K562 (cell line): ENCODE measurements around the gene ASIC5. TPM values are rescaled to one million over a fixed set of nuclear protein-coding genes. Genes with fewer than 3 reads are reported as not detected.

ENCODE experiments used
- ATAC-seq: fragments of 200-7000 bp; cut with Tn5 transposase; 3 replicates; pipeline ENCODE4 v1.9.1; 2020; ENCODE audit warnings: moderate library complexity
- BruUV-seq: library from RNA; stranded (reverse); fragments of 400-500 nt; replicated peaks from 2 replicates; lab custom pipeline; 2021; lab: Mats Ljungman, UMichigan
- CTCF ChIA-PET: fragments of 300-600 bp; formaldehyde crosslinking; extraction: SDS; loops from one replicate; lab custom pipeline; 2021; ENCODE audit warnings: low intra/inter-chr PET ratio; lab: Yijun Ruan, JAX
- POLR2A ChIA-PET: fragments of 300-600, 350-650 bp; sonication (Branson Sonifier 250); formaldehyde crosslinking; extraction: SDS; loops from one replicate; lab custom pipeline; 2021; ENCODE audit warnings: antibody characterized with exemption, inconsistent platforms; lab: Yijun Ruan, JAX
- DNase-seq, 4 experiments: peaks; one replicate each; pipeline versions ENCODE4 v3.0.0 to v3.0.0-alpha.2; 2011 to 2018; ENCODE audit warnings: low spot score in 3 of 4, mixed read lengths in 3 of 4; ENCODE audit errors: extremely low read depth in 1 of 4
- FAIRE-seq: peaks from 2 replicates; lab custom pipeline; 2011; peaks lifted over from hg19 to GRCh38; lab: Jason Lieb, UNC
- H2AFZ ChIP-seq: 2 replicates; pipeline ENCODE4 v1.6.0; 2011; ENCODE audit warnings: low read depth, low read length, control low read depth, inconsistent platforms
- H3K27ac ChIP-seq: fragments of 200-600 bp; 3 replicates; pipeline ENCODE4 v1.8.0; 2011; ENCODE audit warnings: low read depth, mild to moderate bottlenecking, control low read depth, inconsistent platforms, low read length, moderate library complexity, mixed read lengths; ENCODE audit errors: extremely low read depth
- H3K27me3 ChIP-seq, 2 experiments: fragments of 300-600 bp in 1 of 2; 2 replicates in 1 of 2; 3 replicates in 1 of 2; pipeline versions ENCODE4 v1.6.0 to v1.8.0; 2011; ENCODE audit warnings: inconsistent platforms in 2 of 2, low read length in 2 of 2, mild to moderate bottlenecking in 1 of 2, mixed read lengths in 1 of 2, moderate library complexity in 1 of 2; ENCODE audit not compliant: control insufficient read depth in 2 of 2, insufficient read depth in 2 of 2
- H3K36me3 ChIP-seq: fragments of 300-600 bp; 3 replicates; pipeline ENCODE4 v1.8.0; 2011; ENCODE audit warnings: mild to moderate bottlenecking, low read length, inconsistent platforms; ENCODE audit not compliant: control insufficient read depth, insufficient read depth
- H3K4me1 ChIP-seq, 2 experiments: fragments of 200-600 bp in 1 of 2; replicated peaks in 1 of 2; 2 replicates in 1 of 2; 3 replicates in 1 of 2; pipeline versions ENCODE4 v1.5.1 to v1.8.0; 2011; ENCODE audit warnings: inconsistent platforms in 2 of 2, low read length in 2 of 2, mild to moderate bottlenecking in 1 of 2, mixed read lengths in 1 of 2, moderate library complexity in 1 of 2; ENCODE audit not compliant: control insufficient read depth in 2 of 2, insufficient read depth in 2 of 2
- H3K4me2 ChIP-seq: 2 replicates; pipeline ENCODE4 v1.6.1; 2011; ENCODE audit warnings: low read length, control low read depth, inconsistent platforms, mixed read lengths; ENCODE audit not compliant: insufficient read depth
- H3K4me3 ChIP-seq: fragments of 200-600 bp; sonication (generic), shearing (Covaris generic); 2 replicates; pipeline ENCODE4 v1.5.1; 2016; ENCODE audit warnings: control low read depth, inconsistent platforms
- H3K79me2 ChIP-seq: fragments of 200-600 bp; 3 replicates; pipeline ENCODE4 v1.8.0; 2011; ENCODE audit warnings: low read length, inconsistent platforms; ENCODE audit not compliant: control insufficient read depth, insufficient read depth
- H3K9ac ChIP-seq, 2 experiments: 2 replicates each; pipeline versions ENCODE4 v1.6.0 to v1.6.1; 2011; ENCODE audit warnings: low read depth in 2 of 2, low read length in 2 of 2, control low read depth in 1 of 2, inconsistent platforms in 1 of 2, mild to moderate bottlenecking in 1 of 2, mixed read lengths in 1 of 2; ENCODE audit not compliant: insufficient read depth in 1 of 2
- H3K9me1 ChIP-seq: one replicate; pipeline ENCODE4 v1.6.0; 2011; ENCODE audit warnings: inconsistent platforms, mild to moderate bottlenecking, low read length, moderate library complexity; ENCODE audit not compliant: control insufficient read depth, insufficient read depth
- H3K9me3 ChIP-seq: replicated peaks from 2 replicates; pipeline ENCODE4 v1.5.1; 2011; ENCODE audit warnings: low read depth, low read length, inconsistent platforms; ENCODE audit not compliant: control insufficient read depth, insufficient read depth
- H4K20me1 ChIP-seq: replicated peaks from 2 replicates; pipeline ENCODE4 v1.6.1; 2011; ENCODE audit warnings: low read length, inconsistent platforms, mixed read lengths; ENCODE audit not compliant: control insufficient read depth, insufficient read depth
- ARID2 ChIP-seq: fragments of 450-650 bp; IDR thresholded peaks from 2 replicates; pipeline ENCODE4 v1.6.1; 2017; ENCODE audit warnings: antibody characterized with exemption, mild to moderate bottlenecking
- ELK1 ChIP-seq: sonication (generic); formaldehyde crosslinking; IDR thresholded peaks from 2 replicates; pipeline ENCODE4 v1.8.1; 2022; ENCODE audit warnings: missing genetic modification reagents
- HLTF ChIP-seq: fragments of 450-650 bp; IDR thresholded peaks from 2 replicates; pipeline ENCODE4 v1.6.1; 2016
- POLR2AphosphoS5 ChIP-seq: IDR thresholded peaks from 2 replicates; pipeline ENCODE4 v1.6.1; 2011; ENCODE audit warnings: mild to moderate bottlenecking, low read depth, low read length, moderate library complexity; ENCODE audit not compliant: control insufficient read depth, insufficient read depth
- TAF9B ChIP-seq: fragments of 450-650 bp; IDR thresholded peaks from 2 replicates; pipeline ENCODE4 v1.6.1; 2018; ENCODE audit warnings: mild to moderate bottlenecking; ENCODE audit not compliant: partially characterized antibody
- ZNF668 ChIP-seq: fragments of 250-450 bp; sonication (Bioruptor Pico); IDR thresholded peaks from 2 replicates; pipeline ENCODE4 v1.8.0; 2022; ENCODE audit warnings: mild to moderate bottlenecking, inconsistent platforms
- WGBS: fragments of 100-300 bp; shearing (Covaris generic); methylation state at CpG from one replicate; pipeline ENCODE4 v1.1.6; 2016; ENCODE audit warnings: low coverage, mixed read lengths; ENCODE audit not compliant: insufficient coverage; ENCODE audit errors: missing lambda C conversion rate; 5-methylcytosine and 5-hydroxymethylcytosine counted together
- in situ Hi-C: fragments of 300-500 bp; cut with MboI; formaldehyde crosslinking; loops from 4 replicates; pipeline ENCODE4 v1.15.0; 2018; ENCODE audit warnings: inconsistent platforms, mixed read lengths
- intact Hi-C: fragments of 100-400 bp; cut with micrococcal nuclease; formaldehyde crosslinking; loops from 2 replicates; pipeline ENCODE4 v1.14.2; 2022
- polyA plus RNA-seq, 8 experiments: library from polyadenylated mRNA; depleted of rRNA in 4 of 8; stranded (reverse) in 5 of 8; unstranded in 3 of 8; fragments of >200 nt; fragmentation: Nextera tagmentation in 2 of 8; fragmentation: Illumina TruSeq in 1 of 8; extraction: Ambion mirVana in 2 of 8; extraction: Trizol in 1 of 8; gene quantifications; 2 replicates each; pipeline versions ENCODE4 v1.2.1 to v1.2.3, GENCODE V29; 2011 to 2014; ENCODE audit warnings: inconsistent platforms in 1 of 8, missing spikeins in 1 of 8
- total RNA-seq, 7 experiments: library from RNA; depleted of rRNA in 6 of 7; stranded (reverse); fragments of >200 nt in 6 of 7; fragmentation: Illumina TruSeq in 2 of 7; extraction: Trizol in 2 of 7; gene quantifications; 2 replicates each; pipeline versions ENCODE4 v1.2.1 to v1.2.3, GENCODE V29; 2011 to 2021; ENCODE audit warnings: low replicate concordance in 1 of 7
- TF ChIP-seq, protein P1 (sequence below): fragments of 250-450 bp; sonication (Bioruptor Pico); IDR thresholded peaks from 2 replicates; pipeline ENCODE4 v1.8.0; 2022; ENCODE audit warnings: moderate library complexity, mild to moderate bottlenecking, inconsistent platforms

ASIC5 gene
- total and polyA plus RNA-seq, 9 of the 15 experiments (the other 6 are each of a cell fraction or from before 2014, with no cell fraction given), result not detected

DNA sequence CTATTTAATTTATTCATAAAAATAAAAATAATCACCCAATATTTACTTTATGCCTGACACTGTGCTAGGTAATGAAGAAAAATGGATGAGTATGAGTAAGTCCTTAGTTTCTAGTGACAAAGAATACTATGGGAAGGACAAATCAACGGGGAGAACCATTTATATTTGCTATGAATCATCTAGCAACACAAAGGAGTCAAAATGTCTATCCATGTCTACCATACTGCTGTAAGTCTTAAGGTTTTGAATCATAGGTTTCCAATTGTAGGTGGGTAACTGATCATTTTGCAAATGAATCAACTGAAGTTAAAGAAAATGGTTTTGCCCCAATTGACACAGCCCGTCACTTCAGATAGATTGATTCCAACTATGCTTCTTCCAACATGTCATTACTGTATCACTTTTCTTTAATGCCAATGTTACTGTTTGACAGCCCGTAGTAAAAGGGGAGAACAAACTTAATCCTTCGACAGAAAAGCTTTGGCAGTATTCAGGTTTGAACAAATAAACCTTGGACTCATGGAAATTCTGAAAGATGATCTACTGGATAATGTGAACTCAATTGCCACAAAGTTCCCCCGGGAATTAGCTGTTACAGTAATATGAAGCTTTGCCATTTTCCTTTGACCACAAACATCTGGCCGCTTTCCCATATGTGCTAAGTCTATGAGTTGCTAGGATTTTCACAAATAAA is 40.6 kb upstream of the ASIC5 start:
- H3K4me1 ChIP-seq, result no peaks in the 10 kb centered on the region
- H3K4me3 ChIP-seq, result no peak overlapping the region
- H3K79me2 ChIP-seq, result no peaks in the 10 kb centered on the region
- ATAC-seq (no peak), DNase-seq (no peak), FAIRE-seq (no peak)
- TF ChIP-seq HLTF, result no peak
- no peak for TF ChIP-seq POLR2AphosphoS5
- no peak for TF ChIP-seq TAF9B
- TF ChIP-seq ELK1 (CRISPR knock-in tag), result no peak
- H3K36me3 ChIP-seq, result no peaks in the 10 kb centered on the region
- intact Hi-C loops, result no loop called here
- 0% methylated on average over 6 of the region's 6 CpGs for WGBS
- no TSS peak for BruUV-seq
- no peak overlapping the region for H3K9ac ChIP-seq
- H3K9me1 ChIP-seq, result no peaks in the 10 kb centered on the region
- ChIA-PET CTCF (no interaction called here), POLR2A (no interaction called here)
- in situ Hi-C loops, result no loop called here
- H4K20me1 ChIP-seq, result no peaks in the 10 kb centered on the region
- H3K4me2 ChIP-seq, result no peak overlapping the region
- H2AFZ ChIP-seq, result no peak overlapping the region
- no peak overlapping the region for H3K27ac ChIP-seq
- no peaks in the 10 kb centered on the region for H3K27me3 ChIP-seq
- no peaks in the 10 kb centered on the region for H3K9me3 ChIP-seq

DNA sequence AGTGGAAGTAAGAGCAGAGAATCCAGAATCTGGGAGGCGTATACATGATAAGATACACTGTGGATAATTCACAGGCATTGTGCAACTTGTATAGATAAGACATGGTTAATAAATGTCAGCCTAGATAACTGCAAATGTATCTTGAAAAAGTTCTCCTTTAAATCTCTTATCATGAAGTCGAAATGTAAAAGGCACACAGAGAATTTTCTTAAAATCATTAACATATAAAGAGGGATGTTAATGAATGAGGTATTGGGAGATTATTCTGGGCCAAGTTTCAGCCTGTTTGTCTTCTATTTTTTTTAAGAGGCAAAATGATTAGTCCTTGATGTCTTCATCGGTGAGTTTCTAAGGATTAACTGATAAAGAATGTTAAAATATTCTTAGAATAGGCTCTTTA is 38.3 kb upstream of the ASIC5 start:
- no TSS peak for BruUV-seq
- no peak for ATAC-seq
- POLR2A ChIA-PET, result no interaction called here
- Histone ChIP-seq H3K4me3 (no peak overlapping the region), H3K36me3 (no peaks in the 10 kb centered on the region), H3K4me1 (no peaks in the 10 kb centered on the region), H3K9me1 (no peaks in the 10 kb centered on the region), H3K9ac (no peak overlapping the region), H3K27me3 (no peaks in the 10 kb centered on the region), H4K20me1 (no peaks in the 10 kb centered on the region), H3K79me2 (no peaks in the 10 kb centered on the region), H3K4me2 (no peak overlapping the region), H3K9me3 (no peaks in the 10 kb centered on the region), H2AFZ (no peak overlapping the region), H3K27ac (no peak overlapping the region)
- TF ChIP-seq ARID2, result no peak
- TF ChIP-seq, protein P1, sequence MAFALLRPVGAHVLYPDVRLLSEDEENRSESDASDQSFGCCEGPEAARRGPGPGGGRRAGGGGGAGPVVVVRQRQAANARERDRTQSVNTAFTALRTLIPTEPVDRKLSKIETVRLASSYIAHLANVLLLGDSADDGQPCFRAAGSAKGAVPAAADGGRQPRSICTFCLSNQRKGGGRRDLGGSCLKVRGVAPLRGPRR (CRISPR knock-in tag), result no peak
- TF ChIP-seq ZNF668 (CRISPR knock-in tag), result no peak
- TF ChIP-seq TAF9B, result no peak
- DNase-seq, result no peak
- intact Hi-C loops, result no loop called here
- WGBS, result 0% methylated on average over 3 of the region's 3 CpGs
- CTCF ChIA-PET, result no interaction called here
- in situ Hi-C loops, result no loop called here
- no peak for FAIRE-seq
